GM21381 (cell line): Measurements from ENCODE around the gene GTPBP8.
"Not testable (repeated sequence)": the region's sequence is repeated elsewhere in the genome, so short reads cannot be mapped to it uniquely, and the experiment has no call there.

Source experiments
- ATAC-seq: cut with Tn5 transposase; IDR thresholded peaks from one replicate; pipeline ENCODE4 v1.9.1; 2021; ENCODE audit warnings: mild to moderate bottlenecking, moderate library complexity; ENCODE audit not compliant: unreplicated experiment

The GTPBP8 gene

GRCh38 chr3:112995800-112996199 lies 5.0 kb downstream of the GTPBP8 start:
- no peak for ATAC-seq

DNA sequence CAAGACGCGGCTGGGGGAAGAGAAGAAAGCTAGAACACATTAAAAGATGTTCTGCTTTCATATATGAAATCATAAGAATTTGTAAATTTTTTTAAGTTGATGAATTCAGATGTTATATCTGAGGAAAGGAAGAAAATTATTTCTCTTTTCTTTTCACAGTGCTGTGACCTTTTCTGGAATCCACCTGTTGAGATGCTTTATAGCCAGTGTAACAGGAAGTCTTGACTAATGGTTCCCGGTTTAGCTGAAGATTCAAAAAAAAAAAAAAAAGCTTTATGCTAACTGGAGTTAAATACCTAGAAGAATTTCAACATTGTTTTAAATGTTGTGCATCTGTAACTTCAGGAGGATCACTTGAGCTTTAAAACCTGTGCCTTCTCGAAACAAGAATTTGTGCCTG lies 9.9 kb downstream of the GTPBP8 start:
- no peak for ATAC-seq

DNA sequence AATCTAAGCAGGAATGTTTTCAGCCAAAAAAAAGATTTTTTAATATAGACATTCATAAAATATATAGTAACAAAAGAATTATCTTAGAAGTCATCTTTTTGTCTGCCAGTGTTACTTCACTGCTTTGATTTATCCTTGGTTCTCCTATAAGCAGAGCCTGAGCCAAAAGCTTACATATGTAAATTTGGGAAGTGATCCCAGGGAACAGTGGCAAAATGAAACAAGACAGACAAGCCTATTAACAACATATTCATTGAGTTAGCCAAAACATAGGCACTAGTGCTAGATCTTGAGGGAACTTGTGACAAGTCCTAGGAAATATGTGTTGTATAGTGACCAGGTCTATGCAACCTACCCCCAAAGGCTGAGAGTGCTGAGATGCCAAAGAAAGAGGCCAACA lies 11.3 kb downstream of the GTPBP8 start:
- no peak for ATAC-seq

DNA sequence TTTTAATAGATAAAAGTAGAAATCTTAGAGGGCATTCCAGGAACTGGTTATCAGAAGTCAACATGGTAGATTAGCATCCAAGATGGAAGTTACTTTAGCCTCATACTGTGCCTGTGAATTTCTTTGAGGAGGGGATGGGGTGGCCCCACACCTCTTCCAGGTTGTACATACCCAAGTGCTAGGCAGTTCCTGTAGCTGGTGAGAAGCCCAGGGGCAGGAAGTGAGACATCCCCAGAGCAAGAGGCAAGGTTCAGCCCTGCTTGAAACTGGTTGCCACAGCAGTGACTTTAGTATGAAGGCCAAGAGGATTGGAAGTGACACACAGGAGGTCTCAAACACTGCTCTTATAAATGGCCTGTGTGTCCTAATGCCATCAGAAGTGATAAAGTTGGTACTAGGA lies 11.9 kb downstream of the GTPBP8 start:
- no peak for ATAC-seq

DNA sequence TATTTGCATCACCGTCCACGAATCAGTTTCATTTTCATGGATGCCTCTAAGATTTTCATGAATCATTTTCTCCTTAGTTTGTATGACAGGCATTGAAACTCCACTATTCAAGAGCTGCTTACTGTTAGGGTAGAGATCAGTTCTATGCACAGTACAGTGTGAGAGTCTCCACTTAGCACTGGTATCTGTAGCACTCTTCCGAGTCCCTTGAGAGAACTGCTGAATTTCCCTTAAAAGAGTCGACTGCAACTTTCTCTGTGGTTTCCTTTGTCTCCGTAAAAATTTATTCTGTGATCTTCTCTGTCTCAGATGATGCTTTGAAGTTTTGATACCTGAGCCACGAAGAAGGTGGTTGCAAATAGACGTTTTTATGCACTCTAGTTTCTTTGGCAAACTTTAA lies 14.8 kb downstream of the GTPBP8 start:
- no peak for ATAC-seq

- ATAC-seq = no peak
These were observed 15.7 kb downstream of the GTPBP8 start for GRCh38 chr3:113006359-113007056.

GRCh38 chr3:113008117-113008516 lies 17.3 kb downstream of the GTPBP8 start:
- no peak for ATAC-seq

DNA sequence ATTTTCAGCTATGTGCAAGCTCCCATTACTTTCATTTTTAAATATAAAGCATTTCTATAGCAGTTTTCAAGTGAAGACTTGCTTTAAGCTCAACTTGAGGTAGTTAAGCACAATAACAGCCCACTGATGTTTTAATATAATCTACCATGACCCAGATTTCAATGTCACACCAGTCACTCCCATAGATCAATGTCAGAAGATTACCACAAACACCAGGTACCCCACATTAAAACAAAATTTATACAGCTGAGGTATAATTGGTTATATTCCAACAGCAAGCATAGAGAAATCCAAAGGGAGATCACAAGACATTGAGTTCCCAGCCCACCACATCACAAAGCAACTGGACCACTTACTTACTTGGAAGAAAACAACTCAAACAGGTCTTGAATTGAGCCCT lies 22.8 kb downstream of the GTPBP8 start:
- no peak for ATAC-seq

- no peak for ATAC-seq
These were observed 27.9 kb downstream of the GTPBP8 start for GRCh38 chr3:113018536-113019181.

DNA sequence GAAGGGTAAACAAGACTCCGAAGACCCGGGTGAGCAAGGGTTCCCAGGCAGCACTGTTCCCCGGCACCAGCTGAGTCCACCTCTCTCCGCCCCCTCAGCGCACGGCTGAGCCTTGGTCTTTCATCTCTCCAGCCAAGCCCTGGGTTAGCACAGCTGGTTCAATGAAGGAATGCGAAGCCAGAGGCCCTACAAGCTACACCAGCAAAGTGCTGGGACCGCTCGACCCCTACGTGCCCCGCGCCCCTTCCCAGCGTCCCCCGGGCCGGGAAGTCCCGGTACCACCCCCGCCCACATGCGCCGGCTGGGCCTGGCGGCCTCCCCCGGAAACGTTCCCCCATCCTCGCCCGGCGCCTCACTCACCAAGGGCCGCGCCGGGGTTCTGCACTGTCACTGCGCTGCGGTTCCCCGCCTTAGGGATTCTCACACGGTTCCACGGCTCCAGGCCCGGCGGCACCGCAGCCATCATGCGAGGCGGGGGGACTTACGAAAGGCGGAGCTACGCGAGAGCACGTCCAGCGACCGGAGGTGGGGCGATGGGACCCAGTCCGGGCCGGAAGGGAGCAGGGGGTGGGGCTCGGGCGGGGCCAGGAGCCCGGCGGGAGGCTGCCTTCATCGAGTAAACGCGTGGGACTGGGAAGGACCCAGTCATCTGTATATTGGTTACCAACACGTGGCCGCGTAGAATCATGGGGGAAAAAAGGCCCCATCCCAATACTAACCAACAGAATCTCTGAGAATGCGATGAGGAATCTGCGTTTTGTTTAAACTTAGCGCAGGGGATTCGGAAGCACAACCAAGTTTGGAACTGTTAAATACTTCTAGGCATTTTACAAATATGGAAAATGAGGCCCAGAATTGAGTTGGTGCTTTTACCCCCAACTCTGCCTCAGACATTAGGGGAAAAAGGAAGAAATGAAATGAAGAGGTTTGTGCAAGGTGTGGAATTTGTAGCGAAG lies 28.7 kb downstream of the GTPBP8 start:
- ATAC-seq = peak; percentile 91

- ATAC-seq = no peak
These were observed 30.7 kb downstream of the GTPBP8 start for GRCh38 chr3:113021471-113021870.

- no peak for ATAC-seq
These were observed 43.2 kb downstream of the GTPBP8 start for GRCh38 chr3:113034011-113034410.

- ATAC-seq = no peak
These were observed 44.7 kb downstream of the GTPBP8 start for GRCh38 chr3:113035387-113035982.

DNA sequence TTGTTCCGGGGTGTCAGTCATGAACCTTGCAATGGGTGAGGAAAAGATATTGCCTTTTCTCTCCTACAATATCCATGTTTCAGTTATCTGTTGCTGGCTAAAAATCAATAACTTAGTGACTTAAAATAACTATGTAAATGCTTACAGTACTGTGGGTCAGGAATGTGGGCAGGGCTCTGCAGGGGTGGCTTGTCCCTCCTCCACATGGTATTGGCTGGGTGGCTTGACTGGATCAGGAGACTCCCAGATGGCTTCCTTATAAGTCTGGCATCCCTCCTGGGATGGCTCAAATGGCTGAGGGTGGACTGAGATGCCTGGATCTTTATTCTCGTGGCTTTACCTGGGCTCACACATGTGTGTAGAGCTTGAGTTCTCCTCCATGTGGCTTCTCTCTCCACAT lies 47.5 kb downstream of the GTPBP8 start:
- ATAC-seq = no peak

DNA sequence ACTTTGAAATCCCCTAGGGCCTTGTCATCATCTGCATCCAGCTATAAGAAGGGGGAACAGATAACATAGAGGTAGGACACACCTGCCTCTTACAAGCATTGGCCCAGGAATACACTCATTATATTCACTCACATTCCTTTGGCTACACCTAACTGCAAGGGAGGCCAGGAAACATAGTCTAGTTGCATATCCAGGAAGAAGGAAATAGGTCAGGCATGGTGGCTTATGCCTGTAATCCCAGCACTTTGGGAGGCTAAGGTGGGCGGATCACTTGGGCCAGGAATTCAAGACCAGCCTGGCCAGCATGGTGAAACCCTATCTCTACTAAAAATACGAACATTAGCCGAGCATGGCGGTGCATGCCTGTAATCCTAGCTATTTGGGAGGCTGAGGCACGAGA lies 48.8 kb downstream of the GTPBP8 start:
- ATAC-seq = no peak

- ATAC-seq = no peak
These were observed 49.4 kb downstream of the GTPBP8 start for GRCh38 chr3:113040231-113040630.

DNA sequence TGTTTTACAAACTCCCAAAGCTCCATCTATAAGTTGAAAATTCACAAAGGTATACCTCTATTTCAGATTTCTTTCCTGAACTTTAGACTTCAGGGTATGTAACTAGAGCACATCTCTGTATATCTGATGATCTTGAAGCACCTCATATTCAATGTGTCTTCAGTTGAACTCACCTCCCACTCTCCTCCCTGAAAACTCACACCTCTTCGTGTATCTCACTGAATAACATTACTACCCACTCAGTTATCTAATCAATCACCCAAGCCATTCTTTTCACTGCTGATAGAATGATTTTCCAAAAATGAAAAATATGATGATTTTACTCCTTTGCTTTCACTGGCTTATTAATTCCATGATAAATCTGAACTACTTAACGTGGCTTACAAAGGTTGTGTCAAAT lies 52.9 kb downstream of the GTPBP8 start:
- ATAC-seq = no peak

DNA sequence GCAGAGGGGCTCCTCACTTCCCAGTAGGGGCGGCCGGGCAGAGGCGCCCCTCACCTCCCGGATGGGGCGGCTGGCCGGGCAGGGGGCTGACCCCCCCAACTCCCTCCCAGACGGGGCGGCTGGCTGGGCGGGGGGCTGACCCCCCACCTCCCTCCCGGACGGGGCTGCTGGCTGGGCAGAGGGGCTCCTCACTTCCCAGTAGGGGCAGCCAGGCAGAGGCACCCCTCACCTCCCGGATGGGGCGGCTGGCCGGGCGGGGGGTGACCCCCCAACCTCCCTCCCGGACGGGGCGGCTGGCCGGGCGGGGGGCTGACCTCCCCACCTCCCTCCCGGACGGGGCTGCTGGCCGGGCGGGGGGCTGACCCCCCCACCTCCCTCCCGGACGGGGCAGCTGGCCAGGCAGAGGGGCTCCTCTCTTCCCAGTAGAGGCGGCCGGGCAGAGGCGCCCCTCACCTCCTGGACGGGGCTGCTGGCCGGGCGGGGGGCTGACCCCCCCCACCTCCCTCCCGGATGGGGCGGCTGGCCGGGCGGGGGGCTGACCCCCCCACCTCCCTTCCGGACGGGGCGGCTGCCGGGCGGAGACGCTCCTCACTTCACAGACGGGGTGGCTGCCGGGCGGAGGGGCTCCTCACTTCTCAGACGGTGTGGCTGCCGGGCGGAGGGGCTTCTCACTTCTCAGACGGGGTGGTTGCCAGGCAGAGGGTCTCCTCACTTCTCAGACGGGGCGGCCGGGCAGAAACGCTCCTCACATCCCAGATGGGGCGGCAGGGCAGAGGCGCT lies 55.6 kb downstream of the GTPBP8 start:
- ATAC-seq = not testable (repeated sequence)

DNA sequence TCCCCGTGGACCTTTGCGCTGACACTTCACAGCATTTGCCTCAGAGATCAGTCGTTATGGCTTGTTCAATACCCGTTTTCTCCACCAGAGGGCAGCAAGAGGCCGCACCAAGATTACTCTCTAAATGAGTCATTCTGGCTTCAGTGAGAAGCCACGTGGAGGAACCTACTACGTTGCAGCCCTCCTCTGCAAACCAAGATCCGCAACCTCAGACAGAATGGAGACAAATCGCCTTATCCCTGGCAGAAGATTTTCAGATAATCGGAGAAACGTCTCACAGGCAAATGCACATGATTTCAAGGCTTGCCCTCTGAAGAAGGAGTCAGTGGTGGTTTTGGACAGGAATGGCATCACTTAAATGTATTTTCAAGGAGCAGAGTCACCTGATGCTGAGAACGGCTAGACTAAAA lies 60.5 kb downstream of the GTPBP8 start:
- ATAC-seq = peak; percentile 97
